Measurements from ENCODE around the gene ALDOB.

- TF ChIP-seq, protein P1, sequence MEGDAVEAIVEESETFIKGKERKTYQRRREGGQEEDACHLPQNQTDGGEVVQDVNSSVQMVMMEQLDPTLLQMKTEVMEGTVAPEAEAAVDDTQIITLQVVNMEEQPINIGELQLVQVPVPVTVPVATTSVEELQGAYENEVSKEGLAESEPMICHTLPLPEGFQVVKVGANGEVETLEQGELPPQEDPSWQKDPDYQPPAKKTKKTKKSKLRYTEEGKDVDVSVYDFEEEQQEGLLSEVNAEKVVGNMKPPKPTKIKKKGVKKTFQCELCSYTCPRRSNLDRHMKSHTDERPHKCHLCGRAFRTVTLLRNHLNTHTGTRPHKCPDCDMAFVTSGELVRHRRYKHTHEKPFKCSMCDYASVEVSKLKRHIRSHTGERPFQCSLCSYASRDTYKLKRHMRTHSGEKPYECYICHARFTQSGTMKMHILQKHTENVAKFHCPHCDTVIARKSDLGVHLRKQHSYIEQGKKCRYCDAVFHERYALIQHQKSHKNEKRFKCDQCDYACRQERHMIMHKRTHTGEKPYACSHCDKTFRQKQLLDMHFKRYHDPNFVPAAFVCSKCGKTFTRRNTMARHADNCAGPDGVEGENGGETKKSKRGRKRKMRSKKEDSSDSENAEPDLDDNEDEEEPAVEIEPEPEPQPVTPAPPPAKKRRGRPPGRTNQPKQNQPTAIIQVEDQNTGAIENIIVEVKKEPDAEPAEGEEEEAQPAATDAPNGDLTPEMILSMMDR (IDR thresholded peaks at IDR 0.05) = no peak
- no peak for TF ChIP-seq POLR2A (IDR thresholded peaks at IDR 0.05)
Measured at GRCh38 chr9:101472891-101473290, 37.3 kb upstream of the ALDOB start.
